GM23248 (cell line): ENCODE data around the gene TRMT2B.

Experiments
- EZH2 ChIP-seq: fragments of 200-600 bp; sonication (generic); IDR thresholded peaks from 2 replicates; pipeline ENCODE4 v1.6.1; 2018; ENCODE audit warnings: antibody characterized with exemption, mild to moderate bottlenecking; ENCODE audit not compliant: insufficient read depth, poor library complexity, severe bottlenecking
- EZH2phosphoT487 ChIP-seq: fragments of 200-600 bp; sonication (generic); IDR thresholded peaks from 2 replicates; pipeline ENCODE4 v1.6.1; 2018; ENCODE audit warnings: antibody characterized with exemption, moderate library complexity, mild to moderate bottlenecking, low read depth; ENCODE audit not compliant: insufficient read depth

GRCh38 chrX:100969408-100969807 lies 82.5 kb downstream of the TRMT2B start, which contains the start of gene ARL13A:
- no peak for TF ChIP-seq EZH2phosphoT487
- TF ChIP-seq EZH2: no peak
